Measurements from ENCODE around the gene SDK1. TPM values are rescaled to one million over a fixed set of nuclear protein-coding genes. Genes with fewer than 3 reads are reported as not detected.

Gene SDK1
- total and polyA plus RNA-seq, 10 of the 15 experiments (the other 5 are each of a cell fraction or from before 2014, with no cell fraction given) = 0.14 to 0.33 TPM; not detected in 8

DNA sequence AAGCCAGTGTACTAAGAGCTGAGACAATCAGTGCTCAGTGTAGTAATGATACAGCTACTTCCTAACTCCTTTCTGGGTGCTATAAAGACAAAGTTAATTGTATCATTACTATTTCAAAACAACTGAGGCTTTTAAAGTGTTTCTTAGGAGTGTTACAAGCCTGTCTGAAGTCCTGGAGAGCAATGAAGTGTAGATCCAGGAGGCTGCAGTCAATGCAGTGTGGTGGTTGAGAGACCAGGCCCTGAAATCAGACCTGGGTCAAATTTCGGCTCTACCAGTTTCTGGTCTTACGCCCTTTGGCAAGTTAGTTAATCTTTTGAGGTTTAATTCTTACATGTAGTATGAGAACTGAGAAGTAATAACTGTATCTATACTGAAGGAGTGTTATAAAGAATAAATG is 387.0 kb downstream of the SDK1 start:
- DNase-seq (ENCODE audit: low read depth, low spot score) (no peak), FAIRE-seq (no peak), ATAC-seq (no peak)
- Histone ChIP-seq H4K20me1 (ENCODE audit: control insufficient read depth, insufficient read depth) (no peaks in the 10 kb centered on the region), H2AFZ (ENCODE audit: control insufficient read depth, low read depth, low read length) (no peak overlapping the region), H3K4me2 (ENCODE audit: control insufficient read depth, insufficient read depth) (no peak overlapping the region), H3K36me3 (ENCODE audit: control insufficient read depth in 2 of 2, insufficient read depth in 2 of 2, low read length in 1 of 2) (no peaks in the 10 kb centered on the region), H3K27me3 (replicated peaks in 1 of 2; ENCODE audit: control insufficient read depth in 2 of 2, insufficient read depth in 2 of 2, low read length in 1 of 2) (no peaks in the 10 kb centered on the region), H3K27ac (ENCODE audit: control insufficient read depth, insufficient read depth) (no peak overlapping the region), H3K9ac (ENCODE audit: control insufficient read depth, insufficient read depth, low read length) (no peak overlapping the region), H3K4me3 (no peak overlapping the region), H3K79me2 (ENCODE audit: control insufficient read depth, insufficient read depth, low read length) (no peaks in the 10 kb centered on the region), H3K4me1 (ENCODE audit: control insufficient read depth, insufficient read depth, low read length) (no peaks in the 10 kb centered on the region), H3K9me3 (replicated peaks; ENCODE audit: control insufficient read depth, insufficient read depth, low read length) (no peaks in the 10 kb centered on the region)
- in situ Hi-C loops (cut with MboI) (no loop called here), intact Hi-C loops (cut with micrococcal nuclease; ENCODE audit: unreplicated experiment) (no loop called here)
- ChIA-PET POLR2A (no interaction called here), CTCF (interaction anchor here (0.6 to 0.7 kb wide), 2 partner anchors 15 to 1219 kb away, joined by 3 read pairs; no protein-coding TSS in a partner anchor), RAD21 (ENCODE audit: unreplicated experiment) (no interaction called here), SMC1A (ENCODE audit: uncharacterized antibody, unreplicated experiment) (no interaction called here)
- WGBS (ENCODE audit: insufficient coverage, insufficient replicate concordance, low lambda C conversion rate, missing lambda C conversion rate) = 62% methylated on average over 2 of the region's 2 CpGs
- no TSS peak for BruUV-seq (replicated peaks)
- TF ChIP-seq SUZ12 (IDR thresholded peaks at IDR 0.05; ENCODE audit: unreplicated experiment) (no peak), POU2F2 (IDR thresholded peaks at IDR 0.05; ENCODE audit: borderline replicate concordance, low read depth, low read length) (no peak), MYB (IDR thresholded peaks at IDR 0.05; ENCODE audit: borderline replicate concordance, low read depth, low read length) (no peak), BACH1 (IDR thresholded peaks at IDR 0.05; ENCODE audit: borderline replicate concordance) (no peak), SPI1 (IDR thresholded peaks at IDR 0.05; ENCODE audit: borderline replicate concordance, insufficient read depth, low read depth, low read length) (no peak), IRF3 (IDR thresholded peaks at IDR 0.05) (no peak), HDGF (IDR thresholded peaks at IDR 0.05) (no peak), MTA3 (IDR thresholded peaks at IDR 0.05; ENCODE audit: borderline replicate concordance, low read length) (no peak), RAD21 (IDR thresholded peaks at IDR 0.05; ENCODE audit: insufficient read depth, low read depth, low read length) (no peak), CHD2 (IDR thresholded peaks at IDR 0.05; ENCODE audit: borderline replicate concordance, low read depth, low read length) (no peak), ESRRA (IDR thresholded peaks at IDR 0.05; ENCODE audit: low read length) (no peak), RELA (IDR thresholded peaks at IDR 0.05; ENCODE audit: borderline replicate concordance, partially characterized antibody) (no peak), NBN (IDR thresholded peaks at IDR 0.05) (no peak), STAT3 (IDR thresholded peaks at IDR 0.05; ENCODE audit: low read depth, low read length) (no peak), E2F8 (IDR thresholded peaks at IDR 0.05; ENCODE audit: low read depth, partially characterized antibody) (no peak)
- TF ChIP-seq, protein P1, sequence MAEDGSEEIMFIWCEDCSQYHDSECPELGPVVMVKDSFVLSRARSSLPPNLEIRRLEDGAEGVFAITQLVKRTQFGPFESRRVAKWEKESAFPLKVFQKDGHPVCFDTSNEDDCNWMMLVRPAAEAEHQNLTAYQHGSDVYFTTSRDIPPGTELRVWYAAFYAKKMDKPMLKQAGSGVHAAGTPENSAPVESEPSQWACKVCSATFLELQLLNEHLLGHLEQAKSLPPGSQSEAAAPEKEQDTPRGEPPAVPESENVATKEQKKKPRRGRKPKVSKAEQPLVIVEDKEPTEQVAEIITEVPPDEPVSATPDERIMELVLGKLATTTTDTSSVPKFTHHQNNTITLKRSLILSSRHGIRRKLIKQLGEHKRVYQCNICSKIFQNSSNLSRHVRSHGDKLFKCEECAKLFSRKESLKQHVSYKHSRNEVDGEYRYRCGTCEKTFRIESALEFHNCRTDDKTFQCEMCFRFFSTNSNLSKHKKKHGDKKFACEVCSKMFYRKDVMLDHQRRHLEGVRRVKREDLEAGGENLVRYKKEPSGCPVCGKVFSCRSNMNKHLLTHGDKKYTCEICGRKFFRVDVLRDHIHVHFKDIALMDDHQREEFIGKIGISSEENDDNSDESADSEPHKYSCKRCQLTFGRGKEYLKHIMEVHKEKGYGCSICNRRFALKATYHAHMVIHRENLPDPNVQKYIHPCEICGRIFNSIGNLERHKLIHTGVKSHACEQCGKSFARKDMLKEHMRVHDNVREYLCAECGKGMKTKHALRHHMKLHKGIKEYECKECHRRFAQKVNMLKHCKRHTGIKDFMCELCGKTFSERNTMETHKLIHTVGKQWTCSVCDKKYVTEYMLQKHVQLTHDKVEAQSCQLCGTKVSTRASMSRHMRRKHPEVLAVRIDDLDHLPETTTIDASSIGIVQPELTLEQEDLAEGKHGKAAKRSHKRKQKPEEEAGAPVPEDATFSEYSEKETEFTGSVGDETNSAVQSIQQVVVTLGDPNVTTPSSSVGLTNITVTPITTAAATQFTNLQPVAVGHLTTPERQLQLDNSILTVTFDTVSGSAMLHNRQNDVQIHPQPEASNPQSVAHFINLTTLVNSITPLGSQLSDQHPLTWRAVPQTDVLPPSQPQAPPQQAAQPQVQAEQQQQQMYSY (CRISPR knock-in tag; IDR thresholded peaks at IDR 0.05) = no peak
- TF ChIP-seq, protein P2, sequence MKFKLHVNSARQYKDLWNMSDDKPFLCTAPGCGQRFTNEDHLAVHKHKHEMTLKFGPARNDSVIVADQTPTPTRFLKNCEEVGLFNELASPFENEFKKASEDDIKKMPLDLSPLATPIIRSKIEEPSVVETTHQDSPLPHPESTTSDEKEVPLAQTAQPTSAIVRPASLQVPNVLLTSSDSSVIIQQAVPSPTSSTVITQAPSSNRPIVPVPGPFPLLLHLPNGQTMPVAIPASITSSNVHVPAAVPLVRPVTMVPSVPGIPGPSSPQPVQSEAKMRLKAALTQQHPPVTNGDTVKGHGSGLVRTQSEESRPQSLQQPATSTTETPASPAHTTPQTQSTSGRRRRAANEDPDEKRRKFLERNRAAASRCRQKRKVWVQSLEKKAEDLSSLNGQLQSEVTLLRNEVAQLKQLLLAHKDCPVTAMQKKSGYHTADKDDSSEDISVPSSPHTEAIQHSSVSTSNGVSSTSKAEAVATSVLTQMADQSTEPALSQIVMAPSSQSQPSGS (IDR thresholded peaks at IDR 0.05; ENCODE audit: low read length) = no peak

All from GM12878 (cell line).